ENCODE results near the gene FGF8.

DNA sequence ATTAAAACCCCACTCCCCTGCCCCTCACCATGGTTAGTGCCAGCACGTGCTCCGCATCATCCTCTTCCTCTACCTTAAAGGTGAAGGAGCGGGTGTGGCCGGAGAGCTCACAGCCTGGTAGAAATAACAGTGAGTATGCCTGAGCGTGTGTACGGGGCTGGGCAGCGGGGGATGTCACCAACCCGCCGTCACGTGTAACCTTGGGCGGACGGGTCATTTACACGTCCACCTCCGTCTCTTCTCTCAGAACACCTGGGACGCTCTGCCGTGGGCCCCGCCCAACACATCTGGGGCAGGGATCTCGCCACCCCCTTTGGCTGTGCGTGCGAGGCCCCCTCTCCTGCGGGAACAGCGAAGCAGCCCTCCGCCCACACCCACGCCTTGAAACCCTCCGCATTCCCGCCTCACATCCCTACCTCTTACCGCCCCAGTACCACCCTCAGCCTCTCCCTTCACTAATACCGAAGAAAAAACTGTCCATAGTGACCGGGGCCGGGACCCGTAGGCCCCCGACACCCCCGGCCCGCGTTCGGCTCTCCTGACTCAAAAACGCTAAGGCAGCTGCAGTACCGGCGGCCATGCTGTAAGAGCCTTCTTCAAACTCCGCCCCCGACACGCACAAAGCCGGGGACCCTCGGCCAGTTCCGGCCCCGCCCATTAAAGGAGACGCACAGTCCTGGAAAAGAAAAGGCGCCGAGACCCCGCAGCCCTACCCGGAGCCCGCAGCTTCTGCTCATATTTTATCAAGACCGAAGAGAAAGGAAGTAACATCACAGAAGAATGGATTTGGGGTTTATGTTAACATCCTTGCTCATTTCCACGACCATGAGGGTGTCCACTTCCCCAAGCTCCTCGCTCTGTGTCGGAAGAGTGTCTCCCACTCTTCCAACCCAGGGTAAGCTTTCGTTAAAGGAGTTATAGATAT is 7.2 kb upstream of the FGF8 start, which contains the start of gene NPM3:
- TF ChIP-seq POLR2A (IDR thresholded peaks at IDR 0.05) (no peak), POLR2AphosphoS5 (IDR thresholded peaks at IDR 0.05; ENCODE audit: insufficient read depth in 1 of 2, low read depth in 1 of 2) (peak; percentile 35 to 60)
- TF ChIP-seq, protein P1, sequence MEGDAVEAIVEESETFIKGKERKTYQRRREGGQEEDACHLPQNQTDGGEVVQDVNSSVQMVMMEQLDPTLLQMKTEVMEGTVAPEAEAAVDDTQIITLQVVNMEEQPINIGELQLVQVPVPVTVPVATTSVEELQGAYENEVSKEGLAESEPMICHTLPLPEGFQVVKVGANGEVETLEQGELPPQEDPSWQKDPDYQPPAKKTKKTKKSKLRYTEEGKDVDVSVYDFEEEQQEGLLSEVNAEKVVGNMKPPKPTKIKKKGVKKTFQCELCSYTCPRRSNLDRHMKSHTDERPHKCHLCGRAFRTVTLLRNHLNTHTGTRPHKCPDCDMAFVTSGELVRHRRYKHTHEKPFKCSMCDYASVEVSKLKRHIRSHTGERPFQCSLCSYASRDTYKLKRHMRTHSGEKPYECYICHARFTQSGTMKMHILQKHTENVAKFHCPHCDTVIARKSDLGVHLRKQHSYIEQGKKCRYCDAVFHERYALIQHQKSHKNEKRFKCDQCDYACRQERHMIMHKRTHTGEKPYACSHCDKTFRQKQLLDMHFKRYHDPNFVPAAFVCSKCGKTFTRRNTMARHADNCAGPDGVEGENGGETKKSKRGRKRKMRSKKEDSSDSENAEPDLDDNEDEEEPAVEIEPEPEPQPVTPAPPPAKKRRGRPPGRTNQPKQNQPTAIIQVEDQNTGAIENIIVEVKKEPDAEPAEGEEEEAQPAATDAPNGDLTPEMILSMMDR (IDR thresholded peaks at IDR 0.05): no peak

Measured in vagina (tissue), 2 donors.